Loucy (cell line): ENCODE measurements around the gene BMPR1B.

Experiments used
- H2AFZ ChIP-seq: fragments of 200-600 bp; sonication (generic); 2 replicates; pipeline ENCODE4 v1.6.0; 2016; ENCODE audit warnings: antibody characterized with exemption, mild to moderate bottlenecking, low read length, moderate library complexity
- H3F3A ChIP-seq: fragments of 200-600 bp; 2 replicates; pipeline ENCODE4 v1.6.0; 2016; ENCODE audit warnings: antibody characterized with exemption, low read depth, mild to moderate bottlenecking
- H3K27me3 ChIP-seq: fragments of 200-600 bp; sonication (generic); 2 replicates; pipeline ENCODE4 v1.6.1; 2014; ENCODE audit warnings: low read length, mild to moderate bottlenecking; ENCODE audit not compliant: insufficient read depth, poor library complexity, severe bottlenecking
- H3K36me3 ChIP-seq: fragments of 200-600 bp; sonication (generic); 2 replicates; pipeline ENCODE4 v1.6.1; 2016; ENCODE audit warnings: low read length; ENCODE audit not compliant: insufficient read depth
- H3K4me1 ChIP-seq: fragments of 200-600 bp; sonication (generic); 2 replicates; pipeline ENCODE4 v1.5.1; 2014; ENCODE audit warnings: low read length, mild to moderate bottlenecking; ENCODE audit not compliant: insufficient read depth, poor library complexity, severe bottlenecking
- H3K4me2 ChIP-seq: fragments of 200-600 bp; sonication (generic); 2 replicates; pipeline ENCODE4 v1.6.0; 2014; ENCODE audit warnings: antibody characterized with exemption, low read length, low read depth, mild to moderate bottlenecking; ENCODE audit not compliant: poor library complexity, severe bottlenecking
- H3K4me3 ChIP-seq: fragments of 200-600 bp; sonication (generic); 2 replicates; pipeline ENCODE4 v1.5.1; 2014; ENCODE audit warnings: low read length, mild to moderate bottlenecking, mixed read lengths; ENCODE audit not compliant: poor library complexity, severe bottlenecking
- H3K79me2 ChIP-seq: fragments of 200-600 bp; sonication (generic); 2 replicates; pipeline ENCODE4 v1.6.1; 2014; ENCODE audit warnings: low read length; ENCODE audit not compliant: insufficient read depth
- H3K9ac ChIP-seq: fragments of 200-600 bp; sonication (generic); 2 replicates; pipeline ENCODE4 v1.6.0; 2014; ENCODE audit warnings: mild to moderate bottlenecking, low read depth, low read length, moderate library complexity; ENCODE audit not compliant: poor library complexity, severe bottlenecking
- H3K9me2 ChIP-seq: fragments of 200-600 bp; sonication (generic); replicated peaks from 2 replicates; pipeline ENCODE4 v1.6.1; 2016; ENCODE audit warnings: low read depth, low read length, mixed read lengths
- H3K9me3 ChIP-seq: fragments of 200-600 bp; sonication (generic); 2 replicates; pipeline ENCODE4 v1.6.1; 2014; ENCODE audit warnings: mild to moderate bottlenecking, antibody characterized with exemption, low read length, low read depth; ENCODE audit not compliant: insufficient read depth
- H4K20me1 ChIP-seq: fragments of 200-600 bp; sonication (generic); 2 replicates; pipeline ENCODE4 v1.6.0; 2014; ENCODE audit warnings: antibody characterized with exemption, low read length, mild to moderate bottlenecking; ENCODE audit not compliant: insufficient read depth, poor library complexity, severe bottlenecking
- CTCF ChIP-seq: fragments of 200-600 bp; sonication (generic); conservative IDR thresholded peaks from 2 replicates; pipeline ENCODE4 v1.5.1; 2014; ENCODE audit warnings: mild to moderate bottlenecking, antibody characterized with exemption, low read length
- EZH2phosphoT487 ChIP-seq: fragments of 200-600 bp; IDR thresholded peaks from 2 replicates; pipeline ENCODE4 v1.6.1; 2018; ENCODE audit warnings: antibody characterized with exemption, mild to moderate bottlenecking, moderate library complexity, borderline replicate concordance

Gene BMPR1B

GRCh38 chr4:95080969-95081368 is 323.2 kb downstream of the BMPR1B start:
- Histone ChIP-seq H4K20me1 (no peaks in the 10 kb centered on the region), H3K9me2 (no peaks in the 10 kb centered on the region), H3K4me3 (no peak overlapping the region), H3K9ac (no peak overlapping the region), H2AFZ (no peak overlapping the region), H3K36me3 (no peaks in the 10 kb centered on the region), H3K4me2 (no peak overlapping the region), H3K4me1 (peaks cover 7% of the 10 kb centered on the region), H3K27me3 (no peaks in the 10 kb centered on the region), H3K79me2 (no peaks in the 10 kb centered on the region), H3K9me3 (no peaks in the 10 kb centered on the region), H3F3A (no peaks in the 10 kb centered on the region)
- TF ChIP-seq CTCF = 0 out of 2 replicates have a peak, but pooled peaks have one; percentile 8
- no peak for TF ChIP-seq EZH2phosphoT487

GRCh38 chr4:95084584-95084983 is 326.8 kb downstream of the BMPR1B start:
- Histone ChIP-seq H3K27me3 (no peaks in the 10 kb centered on the region), H3K4me3 (no peak overlapping the region), H3K4me1 (peaks cover 7% of the 10 kb centered on the region), H3K9me3 (no peaks in the 10 kb centered on the region), H3K9ac (no peak overlapping the region), H3K79me2 (no peaks in the 10 kb centered on the region), H3K36me3 (no peaks in the 10 kb centered on the region), H4K20me1 (no peaks in the 10 kb centered on the region), H3F3A (no peaks in the 10 kb centered on the region), H2AFZ (no peak overlapping the region), H3K9me2 (no peaks in the 10 kb centered on the region), H3K4me2 (peak overlapping the region; percentile 5)
- TF ChIP-seq CTCF = no peak

- Histone ChIP-seq H4K20me1 (no peaks in the 10 kb centered on the region), H3F3A (no peaks in the 10 kb centered on the region), H3K36me3 (no peaks in the 10 kb centered on the region), H2AFZ (peak overlapping the region; percentile 25; the same call in 1 of the 2 replicates), H3K4me3 (no peak overlapping the region), H3K4me1 (peaks cover 7% of the 10 kb centered on the region), H3K9me3 (no peaks in the 10 kb centered on the region), H3K9ac (no peak overlapping the region), H3K27me3 (no peaks in the 10 kb centered on the region), H3K9me2 (no peaks in the 10 kb centered on the region), H3K4me2 (peak overlapping the region; percentile 5), H3K79me2 (no peaks in the 10 kb centered on the region)
- TF ChIP-seq CTCF (no peak), EZH2phosphoT487 (no peak)
Measured at GRCh38 chr4:95085124-95085833, 327.5 kb downstream of the BMPR1B start.
